Endodermal cell (in vitro differentiated cells): ENCODE results near the gene NLGN1. TPM values are rescaled to one million over a fixed set of nuclear protein-coding genes. Genes with fewer than 3 reads are reported as not detected.

Experiments
- DNase-seq: peaks from one replicate; pipeline ENCODE4 v3.0.0-alpha.2; 2017
- H3K27ac ChIP-seq: 2 replicates; pipeline ENCODE4 v1.5.1; 2013; ENCODE audit warnings: mild to moderate bottlenecking, low read depth, low read length, moderate library complexity
- H3K27me3 ChIP-seq: 2 replicates; pipeline ENCODE4 v1.6.1; 2013; ENCODE audit warnings: mild to moderate bottlenecking, low read length, moderate library complexity; ENCODE audit not compliant: insufficient read depth, control insufficient read depth, poor library complexity, severe bottlenecking
- H3K36me3 ChIP-seq: 2 replicates; pipeline ENCODE4 v1.7.0; 2013; ENCODE audit warnings: mild to moderate bottlenecking, low read length, moderate library complexity; ENCODE audit not compliant: control insufficient read depth, insufficient read depth
- H3K4me1 ChIP-seq: one replicate; pipeline ENCODE4 v1.7.0; 2013; ENCODE audit warnings: low read length; ENCODE audit not compliant: control insufficient read depth, insufficient read depth
- H3K4me3 ChIP-seq: 2 replicates; pipeline ENCODE4 v1.5.1; 2013; ENCODE audit warnings: mild to moderate bottlenecking, low read length, moderate library complexity
- H3K9ac ChIP-seq: 2 replicates; pipeline ENCODE4 v1.6.1; 2013; ENCODE audit warnings: mild to moderate bottlenecking, low read length, moderate library complexity; ENCODE audit not compliant: poor library complexity, severe bottlenecking; ENCODE audit errors: extremely low read depth
- H3K9me3 ChIP-seq: 2 replicates; pipeline ENCODE4 v1.6.1; 2013; ENCODE audit warnings: mild to moderate bottlenecking, low read length, moderate library complexity; ENCODE audit not compliant: control insufficient read depth
- H3K27ac Mint-ChIP-seq: 2 replicates; pipeline ENCODE4 v1.8.0; 2020; ENCODE audit warnings: mixed read lengths
- H3K27me3 Mint-ChIP-seq: 2 replicates; pipeline ENCODE4 v1.8.0; 2021; ENCODE audit warnings: mild to moderate bottlenecking, mixed read lengths; ENCODE audit not compliant: insufficient read depth
- H3K36me3 Mint-ChIP-seq: 2 replicates; pipeline ENCODE4 v1.8.0; 2020; ENCODE audit warnings: low read depth, mixed read lengths
- H3K4me1 Mint-ChIP-seq: 2 replicates; pipeline ENCODE4 v1.8.0; 2020; ENCODE audit warnings: mixed read lengths
- H3K4me3 Mint-ChIP-seq: 2 replicates; pipeline ENCODE4 v1.8.0; 2020; ENCODE audit warnings: mild to moderate bottlenecking, moderate library complexity, mixed read lengths
- H3K9me3 Mint-ChIP-seq: 2 replicates; pipeline ENCODE4 v1.8.0; 2020; ENCODE audit warnings: mild to moderate bottlenecking, mixed read lengths
- WGBS, 2 experiments: methylation state at CpG; one replicate each; pipeline versions ENCODE4 v1.1.5 to v1.1.7; 2013; ENCODE audit warnings: missing lambda C conversion rate in 2 of 2, mixed read lengths in 1 of 2; ENCODE audit not compliant: insufficient coverage in 1 of 2, insufficient read length in 1 of 2; 5-methylcytosine and 5-hydroxymethylcytosine counted together
- total RNA-seq, 2 donors: library from RNA; stranded (reverse); fragmentation: NEBNext Ultra II Directional in 1 of 2; extraction: Animal tissue kit (Norgen Biotek cat#: 25700) in 1 of 2; gene quantifications; 2 replicates in 1 of 2; 3 replicates in 1 of 2; pipeline ENCODE4 v1.2.1, GENCODE V29; 2021
- TF ChIP-seq, protein P1 (sequence below): fragments of 200-600 bp; sonication (generic); conservative IDR thresholded peaks from 2 replicates; pipeline ENCODE4 v1.5.0; 2021; ENCODE audit warnings: antibody characterized with exemption, mild to moderate bottlenecking

NLGN1 gene
- total RNA-seq, 2 donors from 2014 or later = 3.4 to 14.3 TPM

DNA sequence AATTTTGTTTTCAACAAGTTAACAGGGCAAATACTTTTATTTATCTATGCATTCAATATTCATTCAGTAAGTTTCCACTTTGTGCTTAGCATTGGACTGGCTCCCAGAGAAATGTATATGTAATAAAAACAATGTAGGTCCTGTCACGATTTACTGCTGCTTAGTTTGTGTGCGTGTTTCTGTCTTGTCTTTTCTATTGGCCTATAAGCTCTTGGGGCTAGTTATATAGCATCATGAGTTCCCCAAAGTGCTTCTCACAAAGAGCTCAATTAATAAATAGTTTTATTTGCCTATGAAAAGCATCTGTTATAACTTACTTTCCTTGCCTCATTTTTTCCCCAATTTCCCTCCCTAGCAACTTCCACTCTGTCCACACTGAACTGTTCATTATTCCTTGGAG is 794.9 kb downstream of the NLGN1 start:
- WGBS, 2 experiments = 90% methylated on average over 2 of the region's 2 CpGs
- Mint-ChIP-seq H3K36me3 (no peaks in the 10 kb centered on the region), H3K9me3 (no peaks in the 10 kb centered on the region), H3K4me3 (no peak overlapping the region), H3K27ac (no peak overlapping the region), H3K4me1 (peaks cover 2% of the 10 kb centered on the region), H3K27me3 (no peaks in the 10 kb centered on the region)
- H3K27ac ChIP-seq = no peak overlapping the region
- H3K36me3 ChIP-seq = no peaks in the 10 kb centered on the region
- H3K9me3 ChIP-seq = no peaks in the 10 kb centered on the region
- H3K4me1 ChIP-seq = no peaks in the 10 kb centered on the region
- TF ChIP-seq, protein P1, sequence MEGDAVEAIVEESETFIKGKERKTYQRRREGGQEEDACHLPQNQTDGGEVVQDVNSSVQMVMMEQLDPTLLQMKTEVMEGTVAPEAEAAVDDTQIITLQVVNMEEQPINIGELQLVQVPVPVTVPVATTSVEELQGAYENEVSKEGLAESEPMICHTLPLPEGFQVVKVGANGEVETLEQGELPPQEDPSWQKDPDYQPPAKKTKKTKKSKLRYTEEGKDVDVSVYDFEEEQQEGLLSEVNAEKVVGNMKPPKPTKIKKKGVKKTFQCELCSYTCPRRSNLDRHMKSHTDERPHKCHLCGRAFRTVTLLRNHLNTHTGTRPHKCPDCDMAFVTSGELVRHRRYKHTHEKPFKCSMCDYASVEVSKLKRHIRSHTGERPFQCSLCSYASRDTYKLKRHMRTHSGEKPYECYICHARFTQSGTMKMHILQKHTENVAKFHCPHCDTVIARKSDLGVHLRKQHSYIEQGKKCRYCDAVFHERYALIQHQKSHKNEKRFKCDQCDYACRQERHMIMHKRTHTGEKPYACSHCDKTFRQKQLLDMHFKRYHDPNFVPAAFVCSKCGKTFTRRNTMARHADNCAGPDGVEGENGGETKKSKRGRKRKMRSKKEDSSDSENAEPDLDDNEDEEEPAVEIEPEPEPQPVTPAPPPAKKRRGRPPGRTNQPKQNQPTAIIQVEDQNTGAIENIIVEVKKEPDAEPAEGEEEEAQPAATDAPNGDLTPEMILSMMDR = no peak
- H3K4me3 ChIP-seq = no peak overlapping the region
- H3K27me3 ChIP-seq = no peaks in the 10 kb centered on the region
- no peak overlapping the region for H3K9ac ChIP-seq
- DNase-seq = no peak

DNA sequence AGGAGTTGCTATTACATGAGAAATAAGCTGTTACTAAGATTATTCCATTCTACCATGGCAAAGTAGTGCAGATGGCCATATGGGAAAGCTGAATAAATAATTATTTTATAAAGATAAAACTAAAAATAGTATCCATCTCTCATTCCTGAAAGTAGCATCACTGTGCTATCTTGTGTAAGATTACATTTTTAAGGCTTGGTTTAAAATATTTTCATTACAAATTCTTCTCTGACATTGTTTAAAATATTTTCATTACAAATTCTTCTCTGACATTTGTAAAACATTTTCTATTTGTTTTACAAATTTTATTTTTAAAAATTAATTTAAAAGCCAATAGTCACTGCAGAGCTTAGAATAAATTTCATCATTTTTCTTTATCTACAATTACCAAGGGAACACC is 796.1 kb downstream of the NLGN1 start:
- no peaks in the 10 kb centered on the region for H3K27me3 Mint-ChIP-seq
- Histone ChIP-seq H3K27me3 (no peaks in the 10 kb centered on the region), H3K9me3 (no peaks in the 10 kb centered on the region), H3K4me3 (no peak overlapping the region), H3K36me3 (no peaks in the 10 kb centered on the region), H3K4me1 (no peaks in the 10 kb centered on the region), H3K9ac (no peak overlapping the region), H3K27ac (no peak overlapping the region)
- no peak for DNase-seq
- no peaks in the 10 kb centered on the region for H3K9me3 Mint-ChIP-seq
- H3K4me1 Mint-ChIP-seq = peaks cover 2% of the 10 kb centered on the region
- TF ChIP-seq, protein P1 = no peak
- no peaks in the 10 kb centered on the region for H3K36me3 Mint-ChIP-seq
- H3K27ac Mint-ChIP-seq = no peak overlapping the region
- no peak overlapping the region for H3K4me3 Mint-ChIP-seq

DNA sequence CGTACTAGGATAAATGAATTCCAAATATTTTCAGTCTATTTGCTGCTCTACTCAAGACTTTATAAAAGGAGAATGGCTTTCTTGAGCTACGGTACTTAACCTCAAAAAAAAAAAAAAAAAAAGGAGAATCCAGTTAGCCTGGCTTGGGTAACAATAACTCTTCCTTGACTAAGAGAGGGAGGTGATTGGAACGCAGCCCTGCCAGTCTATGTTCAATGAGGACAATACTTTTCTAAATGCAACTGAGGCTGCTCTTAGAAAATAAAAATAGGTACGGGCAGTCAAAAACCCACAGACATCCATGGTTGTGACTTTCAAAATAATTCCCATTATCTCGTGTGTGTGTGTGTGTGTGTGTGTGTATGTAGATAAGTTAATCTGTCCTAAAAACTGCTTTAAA is 799.9 kb downstream of the NLGN1 start:
- H3K4me3 ChIP-seq = no peak overlapping the region
- WGBS, 2 experiments = 88 to 95% methylated on average over 1 to 4 of the region's 5 CpGs
- no peaks in the 10 kb centered on the region for H3K9me3 ChIP-seq
- no peak overlapping the region for H3K27ac ChIP-seq
- no peak for DNase-seq
- H3K4me1 Mint-ChIP-seq = peaks cover 15% of the 10 kb centered on the region
- no peak overlapping the region for H3K27ac Mint-ChIP-seq
- no peaks in the 10 kb centered on the region for H3K9me3 Mint-ChIP-seq
- H3K36me3 ChIP-seq = no peaks in the 10 kb centered on the region
- no peaks in the 10 kb centered on the region for H3K36me3 Mint-ChIP-seq
- H3K4me3 Mint-ChIP-seq = no peak overlapping the region
- H3K9ac ChIP-seq = no peak overlapping the region
- H3K27me3 Mint-ChIP-seq = no peaks in the 10 kb centered on the region
- TF ChIP-seq, protein P1 = no peak
- peaks cover 5% of the 10 kb centered on the region for H3K4me1 ChIP-seq
- H3K27me3 ChIP-seq = peaks cover 7% of the 10 kb centered on the region
